Liver (tissue), 9 donors: ENCODE data around the gene ATG2B. TPM values are rescaled to one million over a fixed set of nuclear protein-coding genes. Genes with fewer than 3 reads are reported as not detected.

ENCODE experiments used
- DNase-seq: peaks from one replicate; pipeline ENCODE4 v3.0.0-alpha.2; 2017; ENCODE audit warnings: low spot score
- H3K27ac ChIP-seq, 2 donors: one replicate each; pipeline ENCODE4 v1.7.0; 2013; ENCODE audit warnings: inconsistent platforms in 2 of 2, low read length in 2 of 2, control low read depth in 1 of 2, low read depth in 1 of 2, mild to moderate bottlenecking in 1 of 2
- H3K27me3 ChIP-seq, 4 donors: one replicate each; pipeline versions ENCODE4 v1.6.1 to v1.7.0; 2013; ENCODE audit warnings: low read length in 3 of 4, inconsistent platforms in 1 of 4, mild to moderate bottlenecking in 1 of 4, moderate library complexity in 1 of 4; ENCODE audit not compliant: control insufficient read depth in 4 of 4, insufficient read depth in 4 of 4
- H3K36me3 ChIP-seq, 4 donors: one replicate each; pipeline versions ENCODE4 v1.6.1 to v1.7.0; 2013; ENCODE audit warnings: low read length in 3 of 4, mild to moderate bottlenecking in 3 of 4, low read depth in 1 of 4, moderate library complexity in 1 of 4; ENCODE audit not compliant: control insufficient read depth in 4 of 4, insufficient read depth in 3 of 4
- H3K4me1 ChIP-seq, 4 donors: one replicate each; pipeline versions ENCODE4 v1.6.1 to v1.7.0; 2013; ENCODE audit warnings: low read length in 3 of 4, mild to moderate bottlenecking in 3 of 4, moderate library complexity in 1 of 4; ENCODE audit not compliant: control insufficient read depth in 4 of 4, insufficient read depth in 4 of 4
- H3K4me3 ChIP-seq, 3 donors: one replicate each; pipeline versions ENCODE4 v1.6.1 to v1.7.0; 2013; ENCODE audit warnings: low read length in 3 of 3, control low read depth in 1 of 3, low read depth in 1 of 3, mild to moderate bottlenecking in 1 of 3
- H3K9ac ChIP-seq, 2 donors: one replicate each; pipeline ENCODE4 v1.7.0; 2013; ENCODE audit warnings: low read length in 2 of 2, mild to moderate bottlenecking in 2 of 2, moderate library complexity in 2 of 2, control low read depth in 1 of 2, low read depth in 1 of 2
- H3K9me3 ChIP-seq, 4 donors: one replicate each; pipeline versions ENCODE4 v1.6.1 to v1.7.0; 2013; ENCODE audit warnings: low read length in 3 of 4; ENCODE audit not compliant: control insufficient read depth in 4 of 4
- ATF3 ChIP-seq: IDR thresholded peaks from 2 replicates; pipeline ENCODE4 v1.6.1; 2016; ENCODE audit warnings: antibody characterized with exemption
- CTCF ChIP-seq: fragments of 150-350 bp; IDR thresholded peaks from 2 replicates; pipeline ENCODE4 v1.5.1; 2017; ENCODE audit warnings: improper control_type of control experiment, low read depth, low read length; ENCODE audit not compliant: missing input control
- FOXA1 ChIP-seq: IDR thresholded peaks from 2 replicates; pipeline ENCODE4 v1.6.1; 2016; ENCODE audit warnings: antibody characterized with exemption
- FOXA2 ChIP-seq: IDR thresholded peaks from 2 replicates; pipeline ENCODE4 v1.6.1; 2016; ENCODE audit warnings: antibody characterized with exemption
- HNF4A ChIP-seq, 2 donors: conservative IDR thresholded peaks; 2 replicates each; pipeline ENCODE4 v1.6.1; 2016; ENCODE audit warnings: antibody characterized with exemption in 2 of 2, mild to moderate bottlenecking in 2 of 2
- HNF4G ChIP-seq: IDR thresholded peaks from 2 replicates; pipeline ENCODE4 v1.6.1; 2016; ENCODE audit warnings: antibody characterized with exemption
- JUND ChIP-seq, 2 donors: IDR thresholded peaks; 2 replicates each; pipeline ENCODE4 v1.6.1; 2016; ENCODE audit warnings: antibody characterized with exemption in 2 of 2
- MAX ChIP-seq: IDR thresholded peaks from 2 replicates; pipeline ENCODE4 v1.6.1; 2016; ENCODE audit warnings: antibody characterized with exemption
- RAD21 ChIP-seq, 2 donors: IDR thresholded peaks; 2 replicates each; pipeline ENCODE4 v1.6.1; 2016; ENCODE audit warnings: antibody characterized with exemption in 2 of 2, mild to moderate bottlenecking in 2 of 2
- REST ChIP-seq: IDR thresholded peaks from 2 replicates; pipeline ENCODE4 v1.6.1; 2016; ENCODE audit warnings: antibody characterized with exemption, mild to moderate bottlenecking
- RXRA ChIP-seq, 2 donors: IDR thresholded peaks; 2 replicates each; pipeline ENCODE4 v1.6.1; 2017 to 2018; ENCODE audit warnings: antibody characterized with exemption in 2 of 2, mild to moderate bottlenecking in 1 of 2
- YY1 ChIP-seq: IDR thresholded peaks from 2 replicates; pipeline ENCODE4 v1.6.1; 2016; ENCODE audit warnings: antibody characterized with exemption, mild to moderate bottlenecking
- ZBTB33 ChIP-seq: IDR thresholded peaks from 2 replicates; pipeline ENCODE4 v1.6.1; 2016; ENCODE audit warnings: antibody characterized with exemption
- WGBS: extraction: QIAGEN DNeasy Blood & Tissue Kit; methylation state at CpG from one replicate; pipeline ENCODE4 v1.1.7; 2013; 5-methylcytosine and 5-hydroxymethylcytosine counted together
- polyA plus RNA-seq, 2 donors: library from polyadenylated mRNA; stranded (reverse) in 1 of 2; unstranded in 1 of 2; fragments of 200-250 nt in 1 of 2; fragments of >200 nt in 1 of 2; fragmentation: Nextera tagmentation in 1 of 2; extraction: Ambion mirVana in 1 of 2; gene quantifications; one replicate each; pipeline versions ENCODE4 v1.2.1 to v1.2.3, GENCODE V29; 2013 to 2015
- total RNA-seq, 2 donors: library from RNA; depleted of rRNA; stranded (reverse); fragments of >200 nt; gene quantifications; one replicate each; pipeline ENCODE4 v1.2.3, GENCODE V29; 2014
- donor health status: healthy.
- donor health status: healthy.
- donor health status: healthy.
- donor health status: healthy.
- donor health status: healthy.

ATG2B gene
- total and polyA plus RNA-seq, 4 donors, result 4.7 to 36.0 (median 20.5) TPM

GRCh38 chr14:96354246-96354645 lies 8.9 kb downstream of the ATG2B start:
- no peak for TF ChIP-seq FOXA1
- TF ChIP-seq HNF4A (conservative IDR thresholded peaks at IDR 0.05), result no peak
- no peak for TF ChIP-seq RAD21 (IDR thresholded peaks at IDR 0.05)
- TF ChIP-seq FOXA2, result no peak
- TF ChIP-seq ZBTB33, result no peak
- no peak for TF ChIP-seq REST
- no peak for TF ChIP-seq JUND (IDR thresholded peaks at IDR 0.05)
- TF ChIP-seq HNF4G, result no peak
- TF ChIP-seq CTCF, result no peak
- no peak for TF ChIP-seq MAX
- no peak for TF ChIP-seq ATF3
- 97% methylated on average over 4 of the region's 4 CpGs for WGBS
- Histone ChIP-seq H3K36me3 (peaks cover 0 to 3% (median 0%) of the 10 kb centered on the region in 4 donors), H3K27ac (no peak overlapping the region), H3K9me3 (no peaks in the 10 kb centered on the region), H3K9ac (no peak overlapping the region), H3K4me3 (no peak overlapping the region), H3K27me3 (no peaks in the 10 kb centered on the region), H3K4me1 (peaks cover 0 to 1% (median 0%) of the 10 kb centered on the region in 4 donors)
- no peak for DNase-seq

- 79% methylated on average over 2 of the region's 2 CpGs for WGBS
- Histone ChIP-seq H3K36me3 (no peaks in the 10 kb centered on the region), H3K9ac (no peak overlapping the region), H3K4me3 (no peak overlapping the region), H3K27me3 (no peaks in the 10 kb centered on the region), H3K4me1 (no peaks in the 10 kb centered on the region), H3K27ac (no peak overlapping the region), H3K9me3 (no peaks in the 10 kb centered on the region)
- DNase-seq, result no peak
- TF ChIP-seq CTCF (no peak), ZBTB33 (no peak), RXRA (IDR thresholded peaks at IDR 0.05) (no peak), ATF3 (no peak), HNF4G (no peak), MAX (no peak), FOXA2 (no peak), YY1 (no peak), RAD21 (IDR thresholded peaks at IDR 0.05) (no peak), REST (no peak)
Measured at GRCh38 chr14:96352708-96353107, 10.4 kb downstream of the ATG2B start.
